PC-3 (cell line): Measurements from ENCODE around the gene ADO. TPM values are rescaled to one million over a fixed set of nuclear protein-coding genes. Genes with fewer than 3 reads are reported as not detected.
A peak's percentile ranks its signal among the peaks of the same experiment; 100 is the strongest.

ENCODE experiments used
- ATAC-seq: fragments of 200-7000 bp; cut with Tn5 transposase; 2 replicates; pipeline ENCODE4 v1.9.1; 2020; ENCODE audit warnings: mild to moderate bottlenecking, moderate library complexity
- BruUV-seq: library from RNA; stranded (reverse); fragments of 400-500 nt; replicated peaks from 2 replicates; lab custom pipeline; 2021; lab: Mats Ljungman, UMichigan
- CTCF ChIA-PET: fragments of 300-600 bp; sonication (Branson Sonifier 250); formaldehyde crosslinking; loops from one replicate; lab custom pipeline; 2022; ENCODE audit warnings: antibody characterized with exemption; lab: Charles Lee
- POLR2A ChIA-PET: fragments of 300-600 bp; sonication (Branson Sonifier 250); formaldehyde crosslinking; loops from one replicate; lab custom pipeline; 2022; ENCODE audit warnings: antibody characterized with exemption; ENCODE audit not compliant: unreplicated experiment; lab: Charles Lee
- DNase-seq: peaks from one replicate; pipeline ENCODE4 v3.0.0-alpha.2; 2015
- H2AFZ ChIP-seq: fragments of 300-600 bp; sonication (generic); 2 replicates; pipeline ENCODE4 v1.6.0; 2016; ENCODE audit warnings: antibody characterized with exemption, low read length
- H3F3A ChIP-seq: fragments of 300-600 bp; sonication (generic); one replicate; pipeline ENCODE4 v1.6.0; 2017; ENCODE audit warnings: antibody characterized with exemption, low read length, control low read depth, mild to moderate bottlenecking; ENCODE audit not compliant: unreplicated experiment
- H3K27ac ChIP-seq: fragments of 300-600 bp; sonication (generic); 2 replicates; pipeline ENCODE4 v1.5.1; 2016; ENCODE audit warnings: mild to moderate bottlenecking, low read length
- H3K27me3 ChIP-seq: fragments of 300-600 bp; sonication (generic); 2 replicates; pipeline ENCODE4 v1.6.1; 2016; ENCODE audit warnings: low read length, mixed read lengths
- H3K36me3 ChIP-seq: fragments of 300-600 bp; sonication (generic); 2 replicates; pipeline ENCODE4 v1.6.1; 2016; ENCODE audit warnings: low read depth, mixed run types, low read length, mixed read lengths
- H3K4me1 ChIP-seq: fragments of 300-600 bp; sonication (generic); 2 replicates; pipeline ENCODE4 v1.5.1; 2016; ENCODE audit warnings: low read length; ENCODE audit not compliant: insufficient read depth
- H3K4me2 ChIP-seq: fragments of 300-600 bp; sonication (generic); 2 replicates; pipeline ENCODE4 v1.6.0; 2016; ENCODE audit warnings: low read length
- H3K4me3 ChIP-seq: fragments of 300-600 bp; sonication (generic); 2 replicates; pipeline ENCODE4 v1.5.1; 2016; ENCODE audit warnings: mild to moderate bottlenecking, low read length, mixed read lengths
- H3K79me2 ChIP-seq: fragments of 300-600 bp; sonication (generic); 2 replicates; pipeline ENCODE4 v1.6.1; 2017; ENCODE audit warnings: low read length, mixed read lengths
- H3K9ac ChIP-seq: fragments of 300-600 bp; sonication (generic); 2 replicates; pipeline ENCODE4 v1.6.0; 2016; ENCODE audit warnings: mild to moderate bottlenecking, low read length
- H3K9me2 ChIP-seq: fragments of 300-600 bp; sonication (generic); replicated peaks from 2 replicates; pipeline ENCODE4 v1.6.1; 2016; ENCODE audit warnings: mixed run types, low read length, mixed read lengths
- H3K9me3 ChIP-seq: fragments of 300-600 bp; sonication (generic); 2 replicates; pipeline ENCODE4 v1.6.1; 2016; ENCODE audit warnings: low read length, mixed read lengths
- H4K20me1 ChIP-seq: fragments of 300-600 bp; sonication (generic); 2 replicates; pipeline ENCODE4 v1.6.1; 2016; ENCODE audit warnings: low read length, mixed read lengths
- EZH2 ChIP-seq: fragments of 300-600 bp; sonication (generic); IDR thresholded peaks from one replicate; pipeline ENCODE4 v1.6.1; 2017; ENCODE audit warnings: antibody characterized with exemption, mild to moderate bottlenecking, low read length; ENCODE audit not compliant: unreplicated experiment
- EZH2phosphoT487 ChIP-seq: fragments of 300-600 bp; sonication (generic); IDR thresholded peaks from 2 replicates; pipeline ENCODE4 v1.6.1; 2018; ENCODE audit warnings: mild to moderate bottlenecking, antibody characterized with exemption, low read length, borderline replicate concordance
- intact Hi-C: fragments of 100-400 bp; cut with micrococcal nuclease; formaldehyde crosslinking; loops from 2 replicates; pipeline ENCODE4 v1.9.0; 2023
- total RNA-seq: library from RNA; depleted of rRNA; stranded (reverse); fragments of >200 nt; gene quantifications from 2 replicates; pipeline ENCODE4 v1.2.3, GENCODE V29; 2014
- TF ChIP-seq, protein P1 (sequence below): fragments of 300-600 bp; sonication (generic); conservative IDR thresholded peaks from 2 replicates; pipeline ENCODE4 v1.5.1; 2017; ENCODE audit warnings: antibody characterized with exemption, low read depth, mild to moderate bottlenecking, low read length

Gene ADO
- total RNA-seq, 1 experiment from 2014 or later: 107 TPM

DNA sequence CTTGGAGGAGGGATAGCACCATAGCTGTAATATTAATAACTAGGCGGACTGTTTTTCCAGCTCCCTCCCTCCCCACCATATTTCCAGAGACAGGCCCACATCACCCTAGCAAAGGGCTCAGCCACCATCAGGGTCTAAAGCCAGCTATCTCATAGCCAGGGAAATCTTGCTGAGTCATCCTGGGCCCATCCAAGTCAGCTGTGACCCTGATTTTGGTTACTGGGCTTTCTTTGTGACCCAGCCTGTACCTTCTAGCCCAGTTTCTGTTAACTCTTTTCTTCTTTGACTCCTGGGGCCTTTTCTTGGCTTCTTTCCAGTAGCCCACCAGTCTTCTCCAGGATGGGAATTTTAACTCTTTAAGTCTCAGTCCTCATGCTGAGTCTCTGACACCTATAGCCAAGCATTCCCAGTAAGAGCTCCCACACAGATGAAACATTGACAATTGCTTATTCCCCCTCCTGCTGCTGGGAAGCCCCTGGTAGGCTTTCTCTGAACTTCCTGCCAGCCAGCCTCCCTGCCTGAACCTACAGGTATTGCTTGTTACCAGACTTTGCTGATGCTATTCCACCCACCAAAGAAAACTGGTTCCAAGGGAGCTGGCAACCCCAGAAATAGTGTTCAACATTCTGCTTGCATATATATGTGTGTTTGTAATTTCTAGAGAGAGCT lies 34.8 kb upstream of the ADO start:
- Histone ChIP-seq H3K79me2 (no peaks in the 10 kb centered on the region), H3F3A (no peaks in the 10 kb centered on the region), H3K4me3 (no peak overlapping the region), H2AFZ (peak overlapping the region; percentile 9), H3K36me3 (no peaks in the 10 kb centered on the region), H4K20me1 (no peaks in the 10 kb centered on the region), H3K4me2 (no peak overlapping the region), H3K27ac (no peak overlapping the region), H3K9me3 (no peaks in the 10 kb centered on the region), H3K9me2 (peaks cover 15% of the 10 kb centered on the region; the same call in 1 of the 2 replicates), H3K27me3 (no peaks in the 10 kb centered on the region), H3K9ac (no peak overlapping the region), H3K4me1 (0 out of 2 replicates have a peak, but pooled peaks cover 2% of the 10 kb centered on the region)
- CTCF ChIA-PET: interaction anchor here (0.5 kb wide), 1 partner anchor 343 kb away, joined by 6 read pairs; no protein-coding TSS in a partner anchor
- DNase-seq (no peak), ATAC-seq (no peak)
- BruUV-seq: no TSS peak
- POLR2A ChIA-PET: no interaction called here
- no peak for TF ChIP-seq EZH2
- TF ChIP-seq, protein P1, sequence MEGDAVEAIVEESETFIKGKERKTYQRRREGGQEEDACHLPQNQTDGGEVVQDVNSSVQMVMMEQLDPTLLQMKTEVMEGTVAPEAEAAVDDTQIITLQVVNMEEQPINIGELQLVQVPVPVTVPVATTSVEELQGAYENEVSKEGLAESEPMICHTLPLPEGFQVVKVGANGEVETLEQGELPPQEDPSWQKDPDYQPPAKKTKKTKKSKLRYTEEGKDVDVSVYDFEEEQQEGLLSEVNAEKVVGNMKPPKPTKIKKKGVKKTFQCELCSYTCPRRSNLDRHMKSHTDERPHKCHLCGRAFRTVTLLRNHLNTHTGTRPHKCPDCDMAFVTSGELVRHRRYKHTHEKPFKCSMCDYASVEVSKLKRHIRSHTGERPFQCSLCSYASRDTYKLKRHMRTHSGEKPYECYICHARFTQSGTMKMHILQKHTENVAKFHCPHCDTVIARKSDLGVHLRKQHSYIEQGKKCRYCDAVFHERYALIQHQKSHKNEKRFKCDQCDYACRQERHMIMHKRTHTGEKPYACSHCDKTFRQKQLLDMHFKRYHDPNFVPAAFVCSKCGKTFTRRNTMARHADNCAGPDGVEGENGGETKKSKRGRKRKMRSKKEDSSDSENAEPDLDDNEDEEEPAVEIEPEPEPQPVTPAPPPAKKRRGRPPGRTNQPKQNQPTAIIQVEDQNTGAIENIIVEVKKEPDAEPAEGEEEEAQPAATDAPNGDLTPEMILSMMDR: no peak
- no peak for TF ChIP-seq EZH2phosphoT487
- intact Hi-C loops: no loop called here

DNA sequence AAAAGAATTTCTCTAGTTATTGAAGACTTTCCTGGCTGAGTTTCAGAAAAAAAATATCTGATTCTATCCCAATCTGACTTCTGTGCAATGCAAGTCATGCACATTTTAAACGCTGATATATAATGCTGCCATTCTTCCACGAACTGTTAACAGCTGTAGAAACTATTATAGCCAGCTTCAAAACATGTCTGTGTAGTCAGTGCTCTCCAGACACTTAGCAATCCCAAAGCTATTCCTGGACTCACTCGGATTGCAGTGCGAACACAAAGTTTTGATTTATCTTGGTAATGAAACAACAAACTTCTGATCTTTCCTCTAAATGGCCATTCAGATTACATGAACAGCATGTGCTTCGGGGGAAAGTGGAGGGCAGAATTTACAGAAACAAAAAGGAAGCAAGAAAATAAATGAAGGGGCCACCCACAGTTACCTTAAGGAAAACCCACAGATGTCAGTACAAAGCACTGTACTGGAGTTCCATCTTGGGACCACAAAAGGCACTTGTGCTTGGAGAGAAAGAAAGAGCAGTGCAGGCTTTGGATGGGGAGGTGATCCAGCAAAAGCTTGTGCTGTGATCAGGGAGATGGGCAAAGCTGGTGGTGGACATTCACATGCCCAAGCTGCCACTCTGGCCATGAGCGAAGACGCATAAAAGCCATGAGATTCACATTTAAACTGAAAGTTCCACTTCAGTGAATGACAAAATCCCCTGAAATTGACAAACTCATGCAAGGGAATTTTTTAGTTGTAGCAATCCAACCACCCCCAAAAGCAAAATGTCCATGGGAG lies 32.1 kb upstream of the ADO start:
- BruUV-seq: no TSS peak
- Histone ChIP-seq H3K27ac (no peak overlapping the region), H4K20me1 (no peaks in the 10 kb centered on the region), H3K4me3 (no peak overlapping the region), H3K36me3 (no peaks in the 10 kb centered on the region), H3K4me2 (no peak overlapping the region), H3K9me2 (peaks cover 15% of the 10 kb centered on the region; the same call in 1 of the 2 replicates), H3K4me1 (no peaks in the 10 kb centered on the region), H3F3A (no peaks in the 10 kb centered on the region), H2AFZ (no peak overlapping the region), H3K79me2 (no peaks in the 10 kb centered on the region), H3K27me3 (no peaks in the 10 kb centered on the region), H3K9me3 (no peaks in the 10 kb centered on the region), H3K9ac (no peak overlapping the region)
- DNase-seq (no peak), ATAC-seq (no peak)
- ChIA-PET POLR2A (no interaction called here), CTCF (no interaction called here)
- TF ChIP-seq, protein P1: no peak
- TF ChIP-seq EZH2phosphoT487 (no peak), EZH2 (no peak)
- intact Hi-C loops: no loop called here

DNA sequence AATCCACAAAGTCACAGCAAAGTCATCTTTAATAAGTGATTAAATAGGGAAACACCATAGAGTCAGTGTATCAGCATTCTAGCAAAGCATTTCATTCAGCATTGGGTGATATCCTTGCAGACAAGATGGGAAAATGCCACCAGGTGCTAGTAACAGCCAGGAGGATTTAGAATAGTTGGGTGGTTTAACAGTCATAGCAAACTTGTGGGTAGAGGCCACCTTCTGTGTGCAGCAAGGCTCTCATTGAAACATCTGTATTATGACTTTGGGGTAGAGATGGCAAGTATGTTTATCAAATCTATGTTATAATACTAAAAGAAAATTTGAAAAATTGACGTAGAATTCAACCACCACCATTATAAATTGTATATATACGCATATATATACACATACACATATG lies 26.4 kb upstream of the ADO start:
- CTCF ChIA-PET: no interaction called here
- Histone ChIP-seq H3K27me3 (no peaks in the 10 kb centered on the region), H4K20me1 (no peaks in the 10 kb centered on the region), H2AFZ (no peak overlapping the region), H3K4me3 (no peak overlapping the region), H3K4me1 (peaks cover 10% of the 10 kb centered on the region), H3K9me3 (no peaks in the 10 kb centered on the region), H3F3A (no peaks in the 10 kb centered on the region), H3K4me2 (no peak overlapping the region), H3K36me3 (no peaks in the 10 kb centered on the region), H3K27ac (no peak overlapping the region), H3K9me2 (no peaks in the 10 kb centered on the region; the same call in 1 of the 2 replicates), H3K9ac (no peak overlapping the region), H3K79me2 (no peaks in the 10 kb centered on the region)
- POLR2A ChIA-PET: no interaction called here
- no TSS peak for BruUV-seq
- ATAC-seq (no peak), DNase-seq (no peak)
- TF ChIP-seq EZH2phosphoT487: no peak
- no peak for TF ChIP-seq EZH2
- TF ChIP-seq, protein P1: no peak
- intact Hi-C loops: no loop called here
